ENCODE results near the gene PDE2A.

DNA sequence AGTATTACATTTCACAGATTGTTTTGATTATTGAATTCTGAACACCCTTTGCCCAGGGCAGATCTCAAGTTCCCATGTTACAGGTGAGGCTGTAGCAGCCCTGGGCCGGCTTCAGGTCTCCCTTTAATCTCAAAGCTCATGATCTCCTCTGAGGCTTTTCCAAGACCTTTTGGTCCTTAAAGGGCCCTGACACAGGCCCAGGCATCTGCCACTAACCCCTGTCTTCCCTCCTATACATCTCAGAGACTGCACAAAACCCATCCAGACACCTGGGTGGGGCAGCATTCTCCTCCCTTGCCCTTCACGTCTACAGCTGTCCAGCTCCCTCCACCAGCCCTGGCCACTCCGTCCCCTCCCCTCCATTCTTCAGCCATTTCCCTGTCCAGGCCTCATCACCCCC is 37.8 kb downstream of the PDE2A start:
- TF ChIP-seq POLR2A (IDR thresholded peaks at IDR 0.05), result no peak
- TF ChIP-seq, protein P1, sequence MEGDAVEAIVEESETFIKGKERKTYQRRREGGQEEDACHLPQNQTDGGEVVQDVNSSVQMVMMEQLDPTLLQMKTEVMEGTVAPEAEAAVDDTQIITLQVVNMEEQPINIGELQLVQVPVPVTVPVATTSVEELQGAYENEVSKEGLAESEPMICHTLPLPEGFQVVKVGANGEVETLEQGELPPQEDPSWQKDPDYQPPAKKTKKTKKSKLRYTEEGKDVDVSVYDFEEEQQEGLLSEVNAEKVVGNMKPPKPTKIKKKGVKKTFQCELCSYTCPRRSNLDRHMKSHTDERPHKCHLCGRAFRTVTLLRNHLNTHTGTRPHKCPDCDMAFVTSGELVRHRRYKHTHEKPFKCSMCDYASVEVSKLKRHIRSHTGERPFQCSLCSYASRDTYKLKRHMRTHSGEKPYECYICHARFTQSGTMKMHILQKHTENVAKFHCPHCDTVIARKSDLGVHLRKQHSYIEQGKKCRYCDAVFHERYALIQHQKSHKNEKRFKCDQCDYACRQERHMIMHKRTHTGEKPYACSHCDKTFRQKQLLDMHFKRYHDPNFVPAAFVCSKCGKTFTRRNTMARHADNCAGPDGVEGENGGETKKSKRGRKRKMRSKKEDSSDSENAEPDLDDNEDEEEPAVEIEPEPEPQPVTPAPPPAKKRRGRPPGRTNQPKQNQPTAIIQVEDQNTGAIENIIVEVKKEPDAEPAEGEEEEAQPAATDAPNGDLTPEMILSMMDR (IDR thresholded peaks at IDR 0.05), result no peak
